RPMI7951 (cell line): ENCODE results near the gene CYP27C1. TPM values are rescaled to one million over a fixed set of nuclear protein-coding genes. Genes with fewer than 3 reads are reported as not detected.
A peak's percentile ranks its signal among the peaks of the same experiment; 100 is the strongest.

Experiments used
- DNase-seq: peaks from one replicate; pipeline ENCODE4 v3.0.0-alpha.2; 2012; ENCODE audit warnings: low read depth
- total RNA-seq: library from RNA; depleted of rRNA; stranded (reverse); fragments of >200 nt; shearing (Covaris generic); gene quantifications from 2 replicates; pipeline ENCODE4 v1.2.3, GENCODE V29; 2014

The CYP27C1 gene
- total RNA-seq, 1 experiment from 2014 or later, result 3.5 TPM

DNA sequence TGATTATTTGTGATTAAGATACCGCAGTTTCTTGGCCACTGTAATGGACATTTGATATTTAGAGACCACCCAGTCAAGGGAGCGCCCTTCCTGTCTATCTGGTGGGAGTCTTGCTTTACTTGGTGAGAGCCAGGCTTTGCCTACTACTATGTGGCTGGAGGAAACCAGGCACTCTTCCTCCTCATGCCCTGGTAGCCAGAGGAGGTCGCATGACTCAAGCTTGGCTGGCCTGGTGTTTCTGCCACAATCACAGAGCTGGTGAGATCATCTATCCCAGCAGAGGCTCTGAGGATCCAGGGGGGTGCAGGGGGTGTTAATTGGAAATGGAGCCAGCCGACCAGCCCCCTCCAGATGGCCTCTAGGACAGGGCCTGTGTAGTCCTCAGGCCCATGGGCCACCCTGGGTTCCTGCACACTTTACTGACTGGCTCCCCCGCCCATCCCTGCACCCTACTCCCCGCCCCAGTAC is 66.4 kb downstream of the CYP27C1 start:
- peak; percentile 96 for DNase-seq

DNA sequence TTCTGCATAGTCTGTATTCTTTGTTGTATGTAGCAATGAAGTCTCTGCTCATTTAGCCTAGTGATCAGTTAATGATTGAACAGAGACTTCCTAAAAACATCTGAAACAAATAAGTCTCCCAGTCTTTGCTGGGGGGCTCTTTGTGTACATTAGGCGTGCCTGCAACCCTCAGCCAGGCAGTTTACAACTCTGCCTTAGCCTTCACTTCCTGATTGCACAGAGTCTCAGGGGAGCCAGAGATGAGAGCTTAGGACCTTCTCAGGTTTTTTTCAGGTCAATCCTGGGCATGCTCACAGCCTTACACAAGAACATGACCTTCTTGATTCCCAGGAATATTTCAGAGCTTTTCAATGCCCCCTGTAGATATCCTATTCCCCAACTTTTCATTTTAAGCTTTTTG is 69.1 kb downstream of the CYP27C1 start:
- DNase-seq, result no peak

DNA sequence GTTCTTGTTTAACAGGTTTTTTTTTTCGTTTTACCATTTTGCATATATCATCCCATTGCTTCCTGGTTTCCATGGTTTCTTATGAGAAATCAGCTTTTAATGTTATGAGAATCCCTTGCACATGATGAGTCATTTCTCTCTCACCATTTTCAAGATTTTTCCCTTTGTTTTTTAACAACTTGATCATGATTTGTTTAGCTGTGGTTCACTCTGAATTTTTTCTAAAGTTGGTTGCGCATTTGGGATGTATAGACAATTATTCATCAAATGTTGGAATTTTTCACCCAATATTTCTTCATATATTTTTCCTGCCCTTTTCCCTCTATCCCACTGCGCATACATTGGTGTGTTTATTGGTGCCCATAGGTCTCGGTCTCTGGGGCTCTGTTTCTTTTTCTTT is 70.7 kb downstream of the CYP27C1 start:
- peak; percentile 90 for DNase-seq

DNA sequence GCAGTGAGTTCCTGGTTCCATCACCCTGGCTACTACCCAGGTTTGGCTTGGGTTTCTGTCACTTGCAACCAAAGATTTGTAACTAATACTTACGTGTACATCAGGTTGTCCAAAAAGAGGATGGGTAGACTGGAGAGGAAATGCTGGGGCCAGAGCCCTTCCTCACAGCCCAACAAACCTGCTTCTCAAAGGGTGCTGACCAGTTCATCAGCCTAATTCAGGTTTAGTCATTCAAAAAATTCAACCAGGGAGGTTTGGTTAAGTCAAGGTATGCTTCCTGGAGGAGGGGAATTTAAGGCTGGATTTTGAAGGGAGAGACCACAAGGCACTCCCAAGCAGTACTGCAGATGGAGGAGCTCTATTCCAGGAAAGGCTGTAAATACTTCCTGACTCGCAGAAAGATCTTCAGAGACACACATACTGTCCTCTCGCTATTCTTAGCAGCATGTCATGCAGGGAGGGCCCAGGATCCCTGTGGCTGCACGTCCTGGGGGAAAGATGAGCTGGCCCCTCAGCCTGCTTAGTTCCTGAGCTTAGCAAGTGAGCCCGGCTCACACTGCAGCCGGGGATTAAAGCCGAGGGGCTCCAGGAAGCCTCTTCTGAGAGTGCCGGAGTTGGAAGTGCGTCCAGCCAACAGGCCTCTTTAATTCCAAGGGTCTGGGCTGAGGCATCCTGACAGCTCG is 73.1 kb downstream of the CYP27C1 start:
- peak; percentile 73 for DNase-seq

DNA sequence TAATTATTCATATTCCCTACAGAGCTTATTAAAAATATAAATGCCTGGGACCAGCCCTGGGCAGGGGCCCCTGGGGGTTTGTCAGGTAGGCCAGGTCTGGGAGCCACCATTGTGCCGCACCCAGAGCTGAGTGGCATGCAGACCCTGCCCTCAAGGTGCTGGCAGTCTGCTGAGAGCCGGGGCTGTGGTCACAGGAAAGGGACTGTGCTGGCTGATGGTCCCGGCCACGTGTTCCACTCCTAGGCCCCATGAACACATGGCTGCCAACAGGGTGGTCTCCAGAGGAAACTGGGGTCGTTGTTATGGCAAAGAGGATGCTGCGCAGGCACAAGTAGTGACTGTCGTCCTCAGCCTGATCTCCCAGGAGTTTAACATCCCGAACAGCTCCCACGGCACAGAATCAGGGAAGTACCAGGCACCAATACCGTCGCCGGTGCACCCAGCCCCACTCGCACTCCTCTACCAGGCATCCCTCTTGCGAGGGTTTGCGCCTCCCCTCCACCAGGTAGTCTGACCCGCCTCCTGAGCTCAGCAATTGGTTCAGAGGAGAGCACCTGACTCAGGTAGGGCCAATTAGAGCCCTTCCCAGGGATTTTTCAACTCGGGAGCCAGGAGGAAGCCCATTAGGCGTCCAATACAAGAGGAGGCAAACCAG is 73.9 kb downstream of the CYP27C1 start:
- DNase-seq, result no peak

DNA sequence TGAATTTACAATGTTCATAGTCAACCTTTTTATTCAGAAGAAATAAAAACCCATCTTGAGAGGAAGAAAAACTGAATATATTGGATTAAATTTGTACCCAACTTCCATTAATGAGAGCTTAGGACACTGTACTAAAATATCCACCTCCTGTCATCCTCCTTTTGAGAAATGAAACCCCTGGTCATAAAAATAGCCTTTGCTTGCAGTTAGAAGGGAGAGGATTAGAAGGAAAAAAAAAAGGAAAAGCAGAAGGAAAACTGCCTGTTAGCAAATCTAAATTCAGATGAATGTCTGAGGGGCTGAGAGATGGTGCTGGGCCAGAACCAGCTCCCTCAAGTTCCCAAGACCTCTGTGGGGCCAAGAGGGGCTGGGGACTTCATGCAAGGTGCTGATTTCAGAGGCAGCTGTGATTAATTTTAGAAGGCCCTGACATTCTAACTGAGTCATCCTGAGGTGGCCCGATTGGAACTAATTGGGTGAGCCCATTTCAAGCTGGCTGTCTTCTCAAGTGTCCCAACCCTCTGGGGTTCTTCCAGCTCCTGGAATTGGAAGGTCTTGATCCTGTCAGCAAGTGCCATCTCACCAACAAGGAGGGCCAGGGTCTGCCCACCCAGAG is 74.7 kb downstream of the CYP27C1 start:
- peak; percentile 84 for DNase-seq

DNA sequence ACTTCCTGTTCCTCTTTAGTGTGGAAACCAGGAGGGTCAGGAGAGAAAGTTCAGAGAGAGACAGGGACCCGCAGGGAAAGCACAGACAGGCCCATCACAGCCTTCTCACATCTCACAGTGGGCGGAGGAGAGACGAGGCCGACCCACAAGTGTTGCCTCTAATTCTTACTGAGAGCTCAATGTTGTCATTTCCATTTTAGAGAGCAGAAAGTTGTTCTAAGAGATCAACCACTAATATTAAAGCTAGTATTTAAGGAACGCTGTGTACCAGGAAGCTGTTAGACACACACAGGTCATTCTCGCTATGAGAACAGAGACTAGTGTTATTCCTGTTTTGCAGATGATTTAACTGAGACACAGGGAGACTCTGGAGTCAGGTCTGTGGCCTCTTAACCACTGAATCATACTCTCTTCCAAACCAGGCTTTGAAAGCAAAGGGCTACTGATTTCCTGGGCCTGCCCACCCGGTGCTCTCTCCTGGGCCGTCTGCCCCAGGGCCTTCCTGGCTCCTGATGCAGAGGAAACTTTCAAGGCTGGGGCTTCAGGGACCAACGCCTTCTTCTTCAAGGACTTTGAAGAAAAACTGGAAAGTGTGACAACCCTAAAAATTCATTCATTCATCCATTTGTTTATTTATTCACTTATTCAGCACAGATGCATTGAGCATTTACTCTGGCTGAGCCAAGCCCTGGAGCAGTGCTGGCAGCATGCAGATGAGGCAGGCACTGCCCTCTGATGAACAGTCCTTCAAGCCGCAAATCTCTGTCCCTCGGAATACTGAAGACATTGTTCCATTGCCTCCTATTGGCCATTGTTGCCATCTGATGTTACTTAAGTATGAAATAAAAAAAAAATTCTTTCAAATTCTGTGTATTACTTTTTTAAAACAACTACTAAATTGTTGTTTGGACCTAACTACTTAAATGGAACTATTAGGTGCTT is 76.0 kb downstream of the CYP27C1 start:
- DNase-seq, result peak; percentile 90

DNA sequence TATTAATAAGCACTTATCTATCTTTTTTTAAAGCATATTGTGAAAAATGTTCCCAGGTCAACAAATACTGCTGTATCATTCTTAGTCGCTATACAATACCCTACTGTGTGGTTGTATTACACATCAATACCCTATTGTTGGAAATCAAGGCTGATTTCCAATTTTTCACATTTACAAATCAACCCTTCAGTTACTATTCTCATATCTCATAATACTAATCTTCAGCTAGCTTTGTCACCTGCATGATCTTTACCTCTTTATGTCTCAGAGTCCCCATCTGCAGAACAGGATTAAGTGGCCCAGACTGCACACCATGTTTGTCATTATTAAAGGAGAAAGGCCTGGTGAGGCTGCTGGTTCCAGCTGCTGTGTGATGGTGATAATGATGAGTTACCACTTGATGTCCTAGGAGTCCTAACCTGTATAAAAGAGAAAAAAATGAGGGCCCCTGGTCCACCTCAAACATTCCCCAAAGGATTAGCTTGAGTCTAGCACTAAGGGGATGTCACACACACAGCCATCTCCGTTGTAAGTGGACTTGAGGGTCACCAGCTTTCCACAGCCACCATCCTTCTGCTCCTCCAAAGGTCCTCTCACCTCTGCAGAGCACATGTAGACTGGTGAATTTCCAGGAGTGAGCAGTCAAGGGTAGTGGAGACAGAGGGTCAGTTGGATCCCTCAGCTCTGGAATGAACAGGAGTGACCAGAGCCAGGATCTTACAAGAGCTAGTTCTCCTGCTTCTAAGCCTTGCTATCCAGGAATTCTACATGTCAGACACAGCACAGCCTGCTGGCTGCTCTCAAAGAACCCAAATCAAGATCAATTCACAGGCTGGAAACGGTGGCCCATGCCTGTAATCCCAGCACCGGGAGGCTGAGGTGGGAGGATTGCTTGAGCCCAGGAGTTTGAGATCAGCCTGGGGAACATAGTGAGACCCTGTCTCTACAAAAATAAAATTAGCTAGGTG is 77.2 kb downstream of the CYP27C1 start:
- peak; percentile 35 for DNase-seq

DNA sequence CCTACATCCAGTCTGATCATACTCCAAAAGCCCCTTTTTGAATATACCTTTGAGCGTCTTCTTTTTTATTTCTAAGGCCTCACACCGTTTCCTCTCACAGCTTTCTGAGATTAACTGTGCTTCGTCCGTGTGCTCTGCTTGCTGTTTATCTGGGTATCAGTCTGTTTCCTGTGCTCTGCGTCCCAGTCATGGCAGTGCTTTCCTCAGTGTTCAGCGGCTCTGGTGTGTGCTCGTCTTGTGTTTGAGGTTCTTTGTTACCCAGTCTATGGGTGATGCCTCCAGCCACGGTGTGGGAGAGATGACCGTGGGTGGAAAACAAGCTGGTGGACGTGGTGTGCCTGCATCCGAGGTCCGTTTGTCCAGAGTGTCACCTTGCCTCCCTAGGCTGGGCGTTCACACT is 79.6 kb downstream of the CYP27C1 start:
- DNase-seq, result no peak

DNA sequence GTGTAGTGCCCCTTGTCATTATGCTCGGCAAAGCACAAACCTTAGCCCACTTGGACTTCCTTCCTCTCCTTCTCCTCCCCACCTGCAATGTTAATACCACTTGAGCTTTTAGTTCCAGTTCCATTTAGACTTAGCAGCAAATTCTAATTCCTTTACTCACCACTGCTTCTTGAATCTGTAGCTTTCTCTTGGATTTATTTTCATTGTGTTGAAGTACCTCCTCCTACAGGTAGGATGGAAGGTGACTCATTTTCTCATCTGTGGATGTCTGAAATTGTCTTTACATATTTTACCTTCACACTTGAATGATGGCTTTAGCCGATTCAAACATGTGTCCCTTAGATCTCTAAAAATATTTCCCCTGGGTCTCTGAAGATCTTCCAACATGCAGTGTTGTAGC is 80.3 kb downstream of the CYP27C1 start:
- DNase-seq, result no peak

DNA sequence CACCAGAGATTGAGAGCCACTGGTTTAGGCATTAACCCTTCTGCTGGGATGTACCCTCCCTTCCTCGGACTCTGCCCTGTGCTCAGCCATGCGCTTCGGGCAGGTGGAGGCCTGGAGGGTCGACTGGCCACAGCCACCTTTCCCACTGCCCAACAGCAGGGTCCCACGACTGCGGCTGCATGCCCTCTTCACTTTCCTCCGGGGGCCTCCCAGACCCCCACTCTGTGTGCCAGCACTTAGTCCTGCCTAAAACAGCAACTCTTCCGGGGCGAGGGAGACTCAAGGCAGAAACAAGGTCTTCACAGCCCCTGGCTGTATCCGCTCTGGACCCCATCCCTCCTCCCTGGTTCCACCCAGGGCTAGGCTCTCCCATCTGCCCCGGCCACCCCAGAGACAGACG is 81.8 kb downstream of the CYP27C1 start:
- DNase-seq, result no peak

DNA sequence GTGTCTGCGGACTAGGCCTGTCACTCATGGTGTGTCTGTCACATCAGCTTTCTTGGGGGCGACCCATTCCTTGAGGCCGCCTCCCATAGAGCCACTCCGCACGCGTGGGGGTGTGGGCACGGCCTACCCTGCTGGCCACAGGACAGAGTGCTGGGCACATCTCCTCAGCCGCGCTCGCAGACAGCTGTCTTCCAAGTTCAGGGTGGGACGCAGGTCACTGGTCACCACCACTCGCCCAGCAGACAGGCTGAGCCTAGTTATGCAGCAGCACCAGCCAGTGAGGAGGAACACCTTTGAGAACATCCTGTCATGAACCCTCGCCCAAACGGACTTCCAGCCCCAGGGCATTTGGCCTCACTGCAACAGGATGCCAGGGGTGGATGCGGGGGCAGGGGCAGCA is 82.4 kb downstream of the CYP27C1 start:
- DNase-seq, result no peak

DNA sequence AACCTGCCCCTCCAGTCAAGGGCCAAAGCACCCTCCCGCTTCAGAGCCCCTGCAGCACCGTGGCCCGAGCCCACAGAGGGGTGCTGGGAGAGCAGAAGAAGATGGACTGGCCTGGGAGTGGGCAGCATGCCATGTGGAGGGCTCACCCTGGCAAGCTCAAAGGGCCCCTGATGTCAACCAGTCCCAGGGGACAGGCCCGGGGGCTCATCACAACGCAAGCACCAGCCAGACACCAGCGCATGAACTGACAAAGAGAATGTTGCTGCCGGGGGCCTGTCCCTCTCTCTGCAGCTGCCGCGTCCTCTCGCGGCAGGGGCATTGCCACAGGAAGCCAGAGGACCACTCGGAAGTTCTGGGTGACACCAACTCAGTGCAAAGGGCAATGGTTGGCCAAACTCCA is 82.9 kb downstream of the CYP27C1 start:
- DNase-seq, result no peak

DNA sequence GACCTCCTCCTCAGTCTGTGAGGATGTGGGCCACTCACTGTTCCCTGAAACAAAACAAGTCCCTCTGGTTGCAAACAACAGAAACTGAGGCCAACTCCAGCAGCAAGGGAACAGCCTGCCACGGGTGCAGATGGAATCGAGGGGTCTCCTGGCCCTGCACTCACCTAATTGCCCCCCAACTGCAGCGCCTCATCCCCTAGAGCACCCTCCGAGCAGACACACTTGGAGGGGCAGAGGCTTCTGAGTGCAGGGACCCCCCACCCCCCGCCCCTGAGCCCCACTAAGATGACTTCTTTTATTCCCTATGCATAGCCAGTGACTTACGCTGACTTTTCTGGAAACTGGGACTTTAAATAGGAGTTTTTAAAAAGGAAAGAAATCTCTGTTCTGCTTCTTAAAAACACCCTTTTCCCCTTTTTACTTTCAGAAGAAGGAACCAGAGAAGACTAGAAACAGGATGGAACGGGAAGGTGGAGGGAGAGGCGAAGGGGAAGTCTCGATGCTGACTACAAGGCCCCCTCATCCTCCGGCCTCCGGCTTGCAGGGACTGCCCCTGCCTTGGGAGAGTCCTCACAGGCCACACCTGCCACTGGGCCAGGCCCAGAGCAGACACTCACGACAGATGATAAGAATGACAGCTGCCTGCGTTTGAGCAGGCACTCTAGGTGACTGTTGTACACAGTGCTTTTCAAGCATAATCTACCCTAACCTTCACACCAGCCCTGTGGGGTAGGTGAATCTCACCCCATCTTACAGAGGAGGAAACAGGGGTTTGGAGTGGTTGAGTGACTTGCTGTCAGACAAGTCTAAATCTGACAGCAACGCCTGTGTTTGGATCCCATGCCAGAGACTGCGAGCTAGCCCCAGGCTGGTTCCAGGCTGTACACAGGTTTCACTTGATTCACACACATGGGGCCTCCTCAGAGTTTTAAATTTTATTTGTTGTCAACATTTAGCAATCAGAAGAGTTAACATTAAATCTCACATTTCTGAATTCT is 85.0 kb downstream of the CYP27C1 start:
- DNase-seq, result no peak

DNA sequence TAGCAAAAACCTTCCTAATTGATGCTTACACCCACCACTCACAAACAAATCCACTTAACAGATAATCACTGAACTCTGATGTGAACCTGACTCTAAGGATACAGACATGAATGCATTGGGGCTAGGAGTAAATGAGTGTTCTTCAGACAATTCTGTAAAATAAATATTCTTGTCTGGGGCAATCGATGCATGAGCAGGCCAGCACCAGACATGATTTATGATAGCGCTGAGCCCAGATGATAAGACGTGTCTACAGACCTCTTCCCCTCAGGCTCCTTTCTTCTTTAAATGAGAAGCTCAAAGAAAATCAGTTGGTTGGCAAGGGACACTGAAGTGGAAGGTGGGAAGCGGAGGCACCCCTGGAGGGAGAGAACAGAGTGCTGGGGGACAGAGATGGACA is 85.9 kb downstream of the CYP27C1 start:
- no peak for DNase-seq
